KBM-7 (cell line): ENCODE data around the gene SNCAIP.

Source experiments
- DNase-seq: peaks from one replicate; pipeline ENCODE4 v3.0.0-alpha.2; 2015
- in situ Hi-C: fragments of 300-500 bp; cut with MboI; formaldehyde crosslinking; loops from 2 replicates; pipeline ENCODE4 v1.14.3; 2020; ENCODE audit warnings: low sequenced_read_pairs, low pct_unique_long_range_greater_than_20kb, mixed read lengths

The SNCAIP gene

DNA sequence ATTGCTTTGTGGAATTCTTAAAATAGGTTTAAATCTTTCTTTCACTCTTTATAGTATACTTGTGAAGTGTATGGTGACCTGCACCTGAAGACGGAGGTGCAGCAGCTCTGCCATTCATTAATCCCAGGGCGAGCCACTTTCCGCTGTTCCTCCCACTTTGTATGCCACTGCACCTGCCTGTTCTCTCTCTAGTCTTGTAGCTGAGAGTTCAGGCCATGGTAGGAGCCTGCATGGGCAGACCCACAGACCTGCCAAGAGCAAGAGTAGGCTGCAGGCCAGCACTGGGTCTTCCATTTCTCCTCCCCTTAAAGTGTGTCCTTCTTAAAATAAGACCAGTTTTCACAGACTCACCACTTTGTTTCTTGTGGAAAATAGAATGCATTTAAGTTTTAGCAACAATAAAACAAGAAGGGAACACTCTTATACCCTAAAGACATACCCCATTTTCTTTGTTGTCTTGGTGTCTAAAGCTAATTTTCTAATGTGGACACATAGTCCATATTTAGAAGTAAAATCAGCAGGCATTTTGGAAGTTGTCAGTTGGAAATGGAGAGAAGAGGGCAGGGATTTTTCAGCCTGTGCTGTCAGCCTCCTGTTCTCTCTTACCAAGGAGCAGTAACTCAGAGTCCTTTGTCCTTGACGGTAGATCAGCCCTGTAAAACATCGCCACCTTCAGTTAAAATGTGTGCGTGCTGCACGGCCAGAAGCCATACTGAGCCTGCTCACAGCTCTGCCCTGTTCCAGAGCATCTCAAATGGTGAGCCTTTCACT lies 103.2 kb downstream of the SNCAIP start:
- in situ Hi-C loops = no loop called here
- DNase-seq = peak; percentile 35

- in situ Hi-C loops = no loop called here
- no peak for DNase-seq
Measured at GRCh38 chr5:122415801-122416120, 103.7 kb downstream of the SNCAIP start.

DNA sequence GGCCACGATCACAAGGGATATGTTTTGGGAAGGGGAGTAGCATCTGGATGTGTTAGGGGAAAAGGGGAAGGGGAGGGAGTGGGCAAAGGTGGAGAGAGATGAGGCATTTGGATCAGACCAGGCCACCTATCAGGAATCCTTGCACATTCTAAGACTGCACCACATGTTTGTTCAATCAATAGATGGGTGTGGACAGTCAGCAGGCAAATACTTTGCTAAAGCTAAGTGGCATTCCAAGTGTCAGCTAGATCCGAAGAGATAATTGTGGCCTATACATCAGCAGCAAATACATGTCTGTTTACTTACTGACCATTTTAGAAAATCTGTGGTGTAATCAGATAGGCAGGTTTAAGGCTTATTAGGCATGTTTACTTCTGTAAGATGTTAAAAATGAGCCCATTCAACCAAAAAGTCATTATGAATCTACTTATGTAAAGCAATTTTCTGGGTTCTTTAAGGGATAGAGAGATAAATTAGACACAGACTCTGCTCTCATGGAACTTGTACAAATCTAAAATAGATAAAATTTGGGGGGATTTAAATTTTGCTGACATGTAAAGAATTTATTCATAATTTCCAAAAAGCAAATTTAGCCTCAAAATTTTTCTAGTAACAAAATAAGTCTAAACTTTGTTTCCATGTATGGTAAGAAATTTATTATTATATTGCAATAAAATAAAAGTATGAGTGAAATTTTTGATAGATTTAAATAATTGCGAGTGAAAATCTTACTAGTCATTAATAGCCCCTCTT lies 107.3 kb downstream of the SNCAIP start:
- no peak for DNase-seq

GRCh38 chr5:122420091-122420490 lies 108.1 kb downstream of the SNCAIP start:
- in situ Hi-C loops = no loop called here

More for the DNA sequence above, 107.3 kb downstream of the SNCAIP start:
- in situ Hi-C loops = no loop called here

DNA sequence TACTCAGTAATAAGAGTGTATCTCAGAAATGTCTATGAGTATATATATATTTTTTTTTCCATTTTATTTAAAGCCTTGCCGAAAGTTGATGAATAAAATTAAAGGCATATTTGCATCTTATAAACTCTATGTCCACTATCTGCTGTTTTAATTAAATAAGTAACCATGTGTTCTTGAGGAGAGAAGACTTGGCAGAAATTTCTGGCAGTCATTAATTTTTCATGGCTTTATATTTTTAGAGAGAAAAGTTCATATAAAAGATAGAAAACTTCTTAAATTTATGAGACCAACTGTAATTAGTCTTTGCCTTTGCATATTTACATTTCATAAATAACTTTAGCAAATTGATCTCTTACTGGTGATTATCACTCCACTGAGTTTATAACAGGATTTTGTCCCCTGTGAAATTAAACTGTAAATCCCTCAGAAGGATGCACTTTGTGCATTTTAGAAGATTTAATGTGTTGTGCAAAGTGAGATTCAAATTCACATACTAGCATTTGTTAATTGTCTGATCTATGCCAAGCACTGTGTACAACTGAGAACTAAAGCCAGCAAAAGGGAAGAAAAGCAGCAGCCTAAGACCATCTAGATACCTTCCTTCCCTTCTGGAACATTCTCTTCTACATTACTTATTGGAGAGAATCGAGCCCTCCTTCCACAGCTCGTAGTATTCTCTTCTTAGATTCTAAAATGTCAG lies 108.7 kb downstream of the SNCAIP start:
- in situ Hi-C loops = no loop called here
- no peak for DNase-seq

More at GRCh38 chr5:122420091-122420490, 108.1 kb downstream of the SNCAIP start:
- DNase-seq = no peak

DNA sequence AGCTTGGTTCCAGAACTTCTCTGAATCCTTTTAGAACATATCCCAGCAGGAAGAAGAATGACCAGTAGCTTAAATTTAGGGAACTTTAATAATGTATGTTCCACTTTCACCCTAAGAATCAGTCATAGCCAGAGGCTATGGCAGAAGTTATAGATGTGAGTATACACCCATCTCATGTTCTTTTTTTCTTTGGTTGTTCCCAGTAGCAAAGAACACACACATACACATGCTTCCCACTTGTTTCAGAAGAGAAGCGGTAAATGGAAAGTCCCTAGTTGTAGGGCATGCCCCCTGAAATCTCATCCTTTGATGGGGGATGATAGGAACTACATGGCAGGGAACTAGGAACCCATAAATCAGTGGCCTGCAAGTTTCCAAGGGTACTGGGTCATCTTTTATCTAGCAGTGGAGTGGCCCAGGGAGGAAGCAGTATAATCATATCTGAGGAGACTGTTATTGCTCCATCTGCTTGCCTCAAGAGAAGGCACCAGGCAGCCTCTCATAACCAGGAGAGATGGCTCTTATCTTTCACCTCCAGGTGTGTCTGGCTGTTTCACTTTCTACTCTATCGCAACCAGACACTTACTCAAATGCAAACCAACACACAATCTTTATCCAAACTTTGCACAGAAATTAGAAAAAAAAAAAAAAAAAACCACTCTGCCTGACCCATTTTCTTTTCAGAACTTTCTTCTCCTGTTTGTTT lies 109.5 kb downstream of the SNCAIP start:
- in situ Hi-C loops = no loop called here
- DNase-seq = no peak

- DNase-seq = no peak
- in situ Hi-C loops = no loop called here
Measured at GRCh38 chr5:122423221-122423620, 111.2 kb downstream of the SNCAIP start.

- in situ Hi-C loops = no loop called here
- DNase-seq = no peak
Measured at GRCh38 chr5:122424132-122424531, 112.1 kb downstream of the SNCAIP start.

DNA sequence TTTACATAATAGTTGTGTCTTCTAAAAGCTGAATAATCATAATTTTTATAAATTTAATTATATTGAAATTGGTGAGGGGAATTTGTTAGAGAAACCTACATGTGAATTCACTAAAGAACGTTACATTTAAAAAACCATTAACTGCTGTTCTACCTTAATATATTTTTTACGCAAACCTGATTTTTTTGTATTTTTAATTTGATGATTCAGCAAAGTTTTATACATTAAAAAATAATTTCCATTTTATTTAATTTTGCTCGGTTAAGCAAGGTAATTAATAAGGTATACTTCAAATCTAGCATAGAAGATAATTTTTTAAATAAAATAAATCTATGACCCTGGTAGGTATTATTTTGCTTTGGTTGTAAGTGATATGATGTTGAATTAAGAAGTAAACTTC lies 114.3 kb downstream of the SNCAIP start:
- in situ Hi-C loops = no loop called here
- DNase-seq = no peak

- DNase-seq = no peak
- in situ Hi-C loops = no loop called here
Measured at GRCh38 chr5:122427621-122428020, 115.6 kb downstream of the SNCAIP start.

DNA sequence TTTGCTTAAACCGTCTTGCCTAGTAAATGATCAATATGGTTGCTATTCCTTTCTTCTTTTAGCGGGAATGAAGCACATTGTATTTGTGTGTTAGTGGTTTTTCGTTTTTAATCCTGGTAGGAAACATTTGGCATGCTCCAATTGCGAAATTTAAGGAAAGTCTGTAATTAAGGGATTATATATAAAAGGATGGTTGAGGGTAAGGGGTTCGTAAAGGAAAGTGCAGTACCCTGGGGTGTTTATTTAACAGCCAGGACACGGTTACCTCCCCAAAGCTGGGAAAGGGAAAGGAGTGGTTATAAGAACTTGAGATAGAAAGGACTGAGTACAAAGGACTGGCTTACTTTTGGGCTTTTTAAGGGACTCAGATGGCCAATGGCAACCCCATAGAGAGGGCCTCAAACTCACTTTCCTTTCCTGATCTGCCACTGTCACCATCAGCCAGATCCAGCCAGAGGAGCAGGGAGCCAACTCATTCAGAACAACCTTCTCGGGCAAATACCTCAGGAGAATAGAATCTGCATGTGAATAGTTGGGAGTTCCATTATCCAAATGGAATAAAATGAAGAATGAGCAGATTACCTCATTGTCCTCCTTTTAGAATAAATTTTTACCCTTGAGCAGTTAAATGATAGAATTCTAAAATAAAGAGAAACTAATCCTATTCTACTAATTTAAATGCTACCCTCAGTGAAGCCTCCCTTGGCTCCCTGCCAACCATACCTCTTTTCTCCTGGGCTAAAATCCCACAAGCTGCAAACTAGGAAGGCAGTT lies 117.7 kb downstream of the SNCAIP start:
- no peak for DNase-seq
- in situ Hi-C loops = no loop called here

DNA sequence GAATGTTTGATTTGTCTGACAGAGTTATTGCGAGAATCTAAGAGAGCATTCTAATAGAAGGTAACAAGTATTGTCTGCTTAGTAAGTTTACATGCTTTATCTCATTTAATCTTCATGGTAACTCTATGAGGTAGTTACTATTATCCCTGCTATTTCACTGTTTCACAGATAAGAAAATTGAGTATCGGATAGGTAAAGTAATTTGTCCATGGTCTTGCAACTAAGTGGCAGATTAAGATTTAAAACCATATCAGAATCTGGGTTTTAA lies 118.2 kb downstream of the SNCAIP start:
- in situ Hi-C loops = no loop called here
- no peak for DNase-seq

DNA sequence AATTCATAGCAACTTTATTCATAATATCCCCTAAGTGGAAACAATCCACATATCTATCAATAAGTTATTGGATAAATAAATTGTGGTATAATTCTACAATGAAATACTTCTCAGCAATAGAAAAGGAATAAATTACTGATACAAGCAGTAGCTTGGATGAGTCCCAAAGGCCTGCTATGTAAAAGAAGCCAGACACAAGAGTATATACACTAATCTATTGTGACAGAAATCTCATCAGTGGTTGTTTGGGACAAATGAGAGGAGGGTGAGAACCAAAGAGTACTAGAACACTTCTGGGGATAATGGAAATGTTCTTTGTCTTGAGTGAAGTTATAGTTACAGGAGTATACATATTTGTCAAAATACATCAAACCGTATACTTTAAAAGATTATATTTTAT lies 119.3 kb downstream of the SNCAIP start:
- in situ Hi-C loops = no loop called here
- DNase-seq = no peak

DNA sequence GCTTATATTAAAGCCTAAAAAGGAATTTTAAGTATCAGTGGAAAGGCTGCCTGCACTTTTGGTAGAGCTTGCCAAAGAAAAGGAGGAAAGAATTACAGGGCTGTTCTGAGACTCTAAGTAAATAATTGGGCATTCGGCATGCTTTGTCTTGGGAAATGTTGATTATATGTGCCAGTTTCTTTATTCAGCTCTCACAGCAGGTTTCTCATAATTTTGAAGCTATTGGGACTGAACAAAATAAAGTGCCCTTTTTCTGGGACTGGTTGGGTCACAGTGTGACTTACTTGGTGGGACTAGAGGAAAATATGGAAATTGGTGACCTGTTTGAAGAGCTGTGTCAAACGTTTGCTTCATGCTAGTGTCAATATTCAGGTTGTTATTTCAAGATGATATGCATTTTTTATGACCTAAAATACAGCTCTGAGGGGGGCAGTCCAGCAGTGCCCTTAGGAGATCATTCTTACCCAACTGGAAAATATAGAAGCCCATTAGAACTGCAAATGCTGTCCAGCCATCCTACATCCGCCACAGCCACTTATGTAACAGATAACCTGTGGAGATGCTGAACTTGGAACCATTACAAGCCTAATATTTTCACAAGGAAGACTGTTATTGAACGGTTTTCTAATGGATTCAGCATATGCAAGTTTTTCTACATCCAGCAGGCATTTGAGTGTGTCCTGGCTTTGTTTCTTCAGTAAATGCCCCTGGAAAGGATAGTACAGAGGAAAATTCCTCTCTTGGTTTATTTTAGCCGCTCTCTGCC lies 122.4 kb downstream of the SNCAIP start:
- in situ Hi-C loops = no loop called here
- DNase-seq = no peak

- in situ Hi-C loops = no loop called here
Measured at GRCh38 chr5:122435234-122435633, 123.2 kb downstream of the SNCAIP start.

DNA sequence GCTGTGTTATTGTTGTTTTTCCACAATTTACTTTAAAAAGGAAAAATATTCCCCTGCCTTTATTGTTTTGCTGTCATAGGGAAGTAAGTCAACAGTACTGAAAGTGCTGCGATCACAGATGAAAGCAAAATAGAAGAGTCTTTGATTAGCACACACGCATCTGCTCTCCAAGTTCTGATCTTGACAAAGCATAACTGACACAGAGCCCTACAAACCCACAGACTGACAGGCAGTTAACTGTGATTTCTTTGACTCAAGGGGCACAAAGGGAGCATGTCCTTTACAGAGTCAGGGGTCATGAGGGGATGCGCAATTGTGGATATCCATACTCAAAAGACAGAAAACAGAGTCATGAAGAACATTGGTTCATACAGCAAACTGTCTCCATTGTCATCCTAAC lies 123.7 kb downstream of the SNCAIP start:
- no peak for DNase-seq
- in situ Hi-C loops = no loop called here

More at GRCh38 chr5:122435234-122435633, 123.2 kb downstream of the SNCAIP start:
- DNase-seq = no peak

GRCh38 chr5:122436615-122437014 lies 124.6 kb downstream of the SNCAIP start:
- in situ Hi-C loops = no loop called here

GRCh38 chr5:122439645-122440044 lies 127.6 kb downstream of the SNCAIP start:
- in situ Hi-C loops = no loop called here
- DNase-seq = no peak

More at GRCh38 chr5:122436615-122437014, 124.6 kb downstream of the SNCAIP start:
- DNase-seq = no peak
